Cortex of kidney (tissue), 1 donor: ENCODE data around the gene POC1A.

Experiments used
- DNase-seq: peaks from one replicate; lab custom pipeline; 2025; lab: John Stamatoyannopoulos, UW

POC1A gene

GRCh38 chr3:52104684-52105640 lies 49.3 kb downstream of the POC1A start:
- no peak for DNase-seq

- no peak for DNase-seq
Measured at GRCh38 chr3:52102934-52103333, 51.3 kb downstream of the POC1A start.

GRCh38 chr3:52099001-52099401 lies 55.2 kb downstream of the POC1A start:
- no peak for DNase-seq

GRCh38 chr3:52097851-52098507 lies 56.2 kb downstream of the POC1A start:
- DNase-seq = no peak

- DNase-seq = no peak
Measured at GRCh38 chr3:52095990-52096775, 58.0 kb downstream of the POC1A start.

- no peak for DNase-seq
Measured at GRCh38 chr3:52094571-52095485, 59.4 kb downstream of the POC1A start.

- DNase-seq = no peak
Measured at GRCh38 chr3:52093756-52094545, 60.3 kb downstream of the POC1A start.

- no peak for DNase-seq
Measured at GRCh38 chr3:52092891-52093290, 61.3 kb downstream of the POC1A start.

- DNase-seq = no peak
Measured at GRCh38 chr3:52092271-52092660, 62.0 kb downstream of the POC1A start.

- no peak for DNase-seq
Measured at GRCh38 chr3:52091586-52092270, 62.5 kb downstream of the POC1A start.

GRCh38 chr3:52090933-52091468 lies 63.2 kb downstream of the POC1A start:
- DNase-seq = no peak

GRCh38 chr3:52090131-52090932 lies 63.9 kb downstream of the POC1A start:
- DNase-seq = no peak

GRCh38 chr3:52089691-52090090 lies 64.5 kb downstream of the POC1A start:
- no peak for DNase-seq

GRCh38 chr3:52088445-52089367 lies 65.5 kb downstream of the POC1A start:
- DNase-seq = no peak

- DNase-seq = no peak
Measured at GRCh38 chr3:52087731-52088130, 66.5 kb downstream of the POC1A start.

- DNase-seq = no peak
Measured at GRCh38 chr3:52086976-52087663, 67.1 kb downstream of the POC1A start.

- no peak for DNase-seq
Measured at GRCh38 chr3:52086461-52086860, 67.8 kb downstream of the POC1A start.
